Fibroblast of pulmonary artery (primary cell): ENCODE results near the gene LFNG.
A peak's percentile ranks its signal among the peaks of the same experiment; 100 is the strongest.

ENCODE experiments used
- DNase-seq: peaks from one replicate; pipeline ENCODE4 v3.0.0-alpha.2; 2010; ENCODE audit warnings: low read depth
- H3K4me3 ChIP-seq: replicated peaks from 2 replicates; pipeline ENCODE4 v1.5.1; 2011; ENCODE audit warnings: low read depth, mild to moderate bottlenecking, control low read depth, low read length, moderate library complexity
- CTCF ChIP-seq: IDR thresholded peaks from 2 replicates; pipeline ENCODE4 v1.5.1; 2011; ENCODE audit warnings: mild to moderate bottlenecking, control low read depth, low read length, inconsistent platforms; ENCODE audit errors: missing control alignments

The LFNG gene

DNA sequence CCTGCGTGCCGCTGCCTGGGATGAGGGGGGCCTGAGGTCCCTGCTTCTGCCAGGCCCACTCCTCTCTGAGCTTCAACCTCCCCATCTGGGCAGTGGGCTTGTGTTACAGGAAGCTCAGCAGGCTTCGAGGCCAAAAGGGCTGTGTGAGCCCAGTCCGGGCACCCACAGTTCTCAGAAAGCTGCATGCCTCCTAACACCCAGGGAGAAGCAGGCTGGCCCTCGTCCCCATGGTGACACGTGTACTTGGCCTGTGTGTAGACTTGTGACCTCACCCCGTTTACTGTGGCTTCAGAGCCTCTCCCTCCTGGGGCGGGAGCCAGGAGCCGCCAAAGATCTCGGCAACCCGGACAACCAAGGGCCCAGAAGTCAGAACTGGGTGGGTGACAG is 41.2 kb upstream of the LFNG start:
- no peak for DNase-seq
- H3K4me3 ChIP-seq, result no peak overlapping the region

DNA sequence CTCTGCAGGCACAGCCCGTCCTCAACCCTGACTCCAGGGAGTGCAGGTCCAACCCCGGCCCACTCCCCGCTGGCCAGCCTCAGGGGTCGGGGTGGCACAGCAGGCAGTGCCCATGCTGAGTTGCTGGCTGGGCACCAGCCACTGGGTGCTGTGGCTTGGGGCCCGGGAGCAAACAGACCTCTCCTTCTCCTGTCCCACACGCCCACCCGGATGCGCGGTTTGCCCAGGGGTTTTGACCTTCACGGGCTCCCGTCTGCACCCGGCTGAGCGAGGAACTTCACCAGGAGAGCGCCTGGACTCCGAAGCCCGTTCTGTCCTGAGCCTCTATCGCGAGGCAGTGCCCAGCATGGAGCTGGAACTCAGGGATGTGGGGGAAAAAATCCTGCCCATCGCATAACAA is 40.8 kb upstream of the LFNG start:
- no peak for DNase-seq
- no peak for TF ChIP-seq CTCF

More for the DNA sequence above, 41.2 kb upstream of the LFNG start:
- no peak for TF ChIP-seq CTCF

DNA sequence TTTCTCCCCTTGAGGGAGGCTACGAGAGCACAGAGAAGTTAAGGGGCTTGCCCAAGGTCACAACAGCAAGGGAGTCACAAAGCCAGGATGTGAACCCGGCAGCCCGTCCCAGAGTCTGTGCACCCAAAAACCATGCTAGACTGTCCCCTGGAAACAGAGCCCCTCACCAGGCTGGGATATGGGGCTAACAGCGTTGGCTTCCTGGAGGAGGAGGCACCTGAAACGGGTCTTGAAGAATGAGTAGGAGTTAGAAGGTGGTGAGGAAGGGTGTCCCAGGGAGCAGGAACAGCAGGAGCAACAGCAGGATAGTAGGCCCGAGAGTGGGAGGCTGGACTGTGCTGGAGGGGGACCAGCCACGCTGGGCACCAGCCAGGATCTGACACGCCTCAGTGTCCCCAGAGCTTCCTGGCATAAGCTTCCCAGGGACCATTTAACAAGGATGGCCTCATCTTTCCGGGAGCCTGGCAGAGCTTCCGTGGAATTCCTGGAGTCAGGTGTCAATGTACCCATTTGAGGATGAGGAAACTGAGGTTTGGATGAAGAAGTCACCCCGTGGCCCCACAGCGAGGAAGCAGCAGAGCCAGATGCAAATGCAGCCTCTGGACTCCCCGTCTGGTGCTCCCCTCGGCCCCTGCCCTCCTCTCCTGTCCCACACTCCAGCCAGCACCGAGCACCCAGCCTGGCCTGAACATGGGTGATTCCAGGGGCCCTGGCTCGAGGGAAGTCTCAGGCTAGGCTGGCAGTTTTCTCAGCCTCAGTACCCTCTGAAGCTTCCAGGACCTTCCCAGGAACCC is 40.1 kb upstream of the LFNG start:
- DNase-seq, result no peak
- H3K4me3 ChIP-seq, result no peak overlapping the region
- no peak for TF ChIP-seq CTCF

More for the DNA sequence above, 40.8 kb upstream of the LFNG start:
- H3K4me3 ChIP-seq, result no peak overlapping the region

DNA sequence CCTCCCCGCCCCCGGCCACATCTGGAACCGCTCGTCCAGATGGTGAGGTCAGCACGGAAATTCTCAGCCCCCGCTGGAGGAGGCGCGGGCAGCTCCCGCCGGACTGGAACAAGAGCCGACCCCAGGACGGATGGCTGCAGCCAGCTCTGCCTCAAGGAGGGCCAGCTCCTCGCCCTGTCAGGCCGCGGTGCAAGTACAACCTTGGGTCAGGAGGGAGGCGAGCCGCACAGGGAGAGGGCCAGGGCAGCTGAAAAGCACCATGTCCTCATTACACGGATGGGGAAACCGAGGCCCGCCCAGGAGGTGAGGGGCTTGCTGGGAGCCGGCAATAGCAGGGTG is 39.5 kb upstream of the LFNG start:
- no peak overlapping the region for H3K4me3 ChIP-seq
- TF ChIP-seq CTCF, result no peak
- no peak for DNase-seq

GRCh38 chr7:2481195-2481594 is 38.4 kb upstream of the LFNG start:
- H3K4me3 ChIP-seq, result no peak overlapping the region
- DNase-seq, result no peak
- TF ChIP-seq CTCF, result no peak

- no peak for TF ChIP-seq CTCF
- no peak overlapping the region for H3K4me3 ChIP-seq
- DNase-seq, result peak; percentile 29
Measured at GRCh38 chr7:2482725-2483451, 36.7 kb upstream of the LFNG start.
